SIG-M5 treated with dmso at 0.1 percent for 504 hours (cell line): ENCODE measurements around the gene CACNA1H.

ENCODE experiments used
- DNase-seq: peaks from one replicate; lab custom pipeline; 2025; ENCODE audit not compliant: unreplicated experiment; lab: John Stamatoyannopoulos, UW

CACNA1H gene

GRCh38 chr16:1122398-1122765, 30.5 kb upstream of the CACNA1H start:
- DNase-seq: no peak

- no peak for DNase-seq
Measured at GRCh38 chr16:1123525-1124230, 29.2 kb upstream of the CACNA1H start.

- DNase-seq: no peak
Measured at GRCh38 chr16:1124291-1124690, 28.6 kb upstream of the CACNA1H start.

DNA sequence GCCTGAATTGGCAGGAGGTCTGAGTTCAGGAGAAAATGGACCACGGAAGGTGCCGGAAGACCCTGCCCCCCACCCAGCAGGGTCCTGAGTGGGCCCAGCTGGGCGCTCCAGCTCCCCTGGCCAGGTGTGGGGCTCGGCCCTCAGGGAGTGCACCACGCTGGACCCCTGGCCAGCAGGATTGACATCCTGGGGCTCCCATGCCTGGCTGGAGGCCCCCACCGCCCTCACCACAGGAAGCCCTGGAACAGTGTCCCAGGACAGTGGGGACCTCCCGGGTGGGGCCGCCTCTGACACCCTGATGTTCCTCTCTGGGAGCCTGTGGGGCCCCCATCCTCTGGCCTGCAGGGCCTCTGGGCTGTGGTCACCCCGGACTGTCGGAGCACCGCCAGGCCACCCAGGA, 28.1 kb upstream of the CACNA1H start:
- DNase-seq: no peak

DNA sequence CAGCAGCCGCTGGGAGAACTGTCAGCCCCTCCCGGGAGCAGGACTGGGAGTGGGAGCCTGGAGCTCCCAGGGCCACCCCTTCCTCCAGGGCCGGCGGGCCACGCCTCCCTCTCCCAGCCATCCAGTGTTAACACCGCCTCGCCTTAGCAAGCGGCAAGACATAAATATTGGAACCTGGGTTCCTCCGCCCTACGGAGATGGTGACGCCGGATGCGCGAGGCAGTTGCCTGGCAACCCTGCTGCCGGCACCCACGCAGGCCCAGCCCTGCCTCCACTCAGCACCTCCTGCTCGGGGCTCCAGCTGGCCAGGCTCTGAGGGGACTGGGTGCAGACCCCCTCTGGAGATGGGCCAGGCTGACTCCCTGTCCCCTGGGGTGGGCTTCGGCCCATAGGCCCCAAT, 27.4 kb upstream of the CACNA1H start:
- DNase-seq: no peak

GRCh38 chr16:1126044-1126443, 26.9 kb upstream of the CACNA1H start:
- DNase-seq: no peak

DNA sequence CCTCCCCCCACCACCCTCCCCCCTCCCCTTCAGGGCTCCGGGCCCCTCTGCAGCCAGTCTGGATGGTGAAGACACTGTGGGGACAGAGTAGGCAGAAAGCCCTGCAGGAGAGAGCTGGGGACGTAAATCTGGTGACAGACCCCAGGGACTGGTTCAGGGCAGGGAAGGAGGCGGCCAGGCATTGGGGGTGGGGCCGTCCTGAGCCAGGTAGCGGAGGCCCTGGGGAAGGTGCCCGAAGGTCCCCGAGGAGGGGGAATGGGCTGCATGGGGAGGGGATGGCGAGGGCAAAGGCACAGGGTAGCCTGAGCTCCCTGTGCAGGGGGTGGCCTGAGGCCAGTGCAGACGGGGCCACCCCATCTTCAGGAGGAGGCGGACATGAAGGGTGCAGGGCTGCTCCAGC, 26.3 kb upstream of the CACNA1H start:
- DNase-seq: no peak

GRCh38 chr16:1127101-1127500, 25.8 kb upstream of the CACNA1H start:
- no peak for DNase-seq

- no peak for DNase-seq
Measured at GRCh38 chr16:1127971-1128715, 24.8 kb upstream of the CACNA1H start.

GRCh38 chr16:1129106-1129960, 23.6 kb upstream of the CACNA1H start:
- no peak for DNase-seq

DNA sequence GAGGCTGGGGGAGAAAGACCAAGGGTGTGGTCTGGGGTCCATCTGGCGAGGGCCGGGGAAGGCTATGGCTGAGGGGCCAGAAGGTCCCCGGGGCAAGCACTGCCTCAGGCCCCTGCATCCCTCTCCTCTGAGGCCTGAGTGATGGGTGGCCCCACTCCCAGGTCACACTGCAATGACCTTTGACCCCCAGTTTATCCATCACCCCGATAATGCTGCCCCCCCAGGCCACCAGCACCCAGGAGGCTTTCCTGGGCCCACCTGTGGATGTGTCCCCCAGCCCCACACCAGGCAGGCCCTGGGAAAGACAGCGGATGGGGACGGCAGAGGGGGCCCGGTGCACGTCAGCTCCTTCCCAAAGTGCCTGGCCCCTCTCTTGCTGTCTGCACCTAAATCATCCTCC, 22.5 kb upstream of the CACNA1H start:
- DNase-seq: no peak

- no peak for DNase-seq
Measured at GRCh38 chr16:1131378-1131994, 21.4 kb upstream of the CACNA1H start.

GRCh38 chr16:1132431-1132830, 20.5 kb upstream of the CACNA1H start:
- DNase-seq: no peak

GRCh38 chr16:1133271-1133670, 19.6 kb upstream of the CACNA1H start:
- no peak for DNase-seq

- DNase-seq: no peak
Measured at GRCh38 chr16:1133810-1134520, 18.9 kb upstream of the CACNA1H start.

DNA sequence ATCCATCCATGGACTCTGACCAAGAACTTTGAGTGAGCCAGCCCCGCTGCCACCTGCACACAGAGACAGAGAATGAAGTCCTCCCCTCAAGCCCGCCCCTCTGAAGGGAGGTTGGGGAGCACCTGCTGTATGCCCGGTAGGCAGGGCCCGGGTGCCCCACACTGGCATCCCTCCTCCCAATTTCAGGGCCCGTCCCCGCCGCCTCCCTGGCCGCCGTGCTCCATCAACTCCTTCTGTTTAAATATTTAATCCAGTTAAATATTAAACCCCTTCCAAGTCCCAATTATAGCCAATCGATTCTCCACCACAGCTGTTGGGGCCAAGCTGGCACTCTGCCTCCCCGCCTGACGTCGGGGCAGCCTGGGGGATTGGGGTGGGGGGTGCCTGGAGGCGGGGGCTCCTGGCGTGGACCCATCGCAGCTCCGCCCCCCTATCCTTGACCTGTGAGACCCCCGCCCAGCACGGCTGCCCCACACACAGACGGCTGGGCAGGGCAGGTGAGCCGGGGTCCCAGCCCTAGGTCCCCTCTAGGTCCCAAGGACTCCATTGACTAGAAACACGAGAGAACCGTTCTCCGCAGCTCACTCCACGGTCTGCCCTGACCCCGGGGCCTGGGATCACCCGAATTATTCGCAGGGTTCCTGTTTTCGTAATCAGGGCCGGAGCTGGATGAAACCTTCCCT, 18.0 kb upstream of the CACNA1H start:
- DNase-seq: no peak

GRCh38 chr16:1135459-1135825, 17.5 kb upstream of the CACNA1H start:
- no peak for DNase-seq

DNA sequence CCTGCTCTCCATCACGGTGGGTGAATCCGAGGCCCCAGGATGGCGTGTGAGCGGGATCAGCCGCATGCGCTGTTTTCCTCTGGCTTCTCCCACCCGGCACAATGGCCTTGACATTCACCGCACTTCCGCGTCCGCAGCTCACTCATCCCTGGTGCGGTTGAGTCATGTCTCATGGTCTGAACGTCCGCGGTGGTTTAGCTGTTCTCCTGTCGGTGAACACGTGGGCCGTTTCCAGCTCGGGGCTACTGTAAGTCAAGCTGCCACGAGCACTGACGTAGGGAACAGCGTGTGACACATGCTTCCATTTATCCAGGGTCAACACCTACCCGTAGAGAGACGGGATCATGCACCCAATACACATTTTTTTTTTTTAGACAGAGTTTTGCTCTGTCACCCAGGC, 15.3 kb upstream of the CACNA1H start:
- DNase-seq: no peak

DNA sequence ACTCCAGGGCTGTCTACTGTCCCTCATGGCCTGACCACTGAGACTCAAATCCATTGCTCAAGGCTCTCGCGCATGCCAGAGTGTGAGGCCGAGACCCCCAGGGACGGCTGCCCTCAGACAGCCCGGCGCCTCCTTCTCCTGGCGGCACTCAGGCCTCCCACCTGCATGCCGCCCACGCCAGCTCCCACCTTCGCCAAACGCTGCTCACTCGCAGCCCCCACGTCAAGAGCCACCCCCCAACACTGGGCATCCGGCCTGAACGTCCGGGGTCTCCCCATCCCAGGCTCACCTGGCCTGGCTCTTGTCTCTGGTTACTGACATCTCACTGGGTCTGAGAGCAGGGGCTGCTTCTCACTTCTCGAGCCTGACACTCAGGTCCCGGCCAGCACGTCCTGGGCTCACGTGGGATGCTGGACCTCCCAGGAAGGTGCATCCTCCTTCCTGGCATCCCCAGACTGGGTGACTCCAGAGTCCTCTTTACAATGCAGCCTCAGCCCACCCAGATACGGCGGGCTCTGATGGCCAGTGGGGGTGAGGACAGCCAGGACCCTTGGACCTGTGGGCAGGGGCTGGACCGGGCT, 12.2 kb upstream of the CACNA1H start:
- DNase-seq: no peak

DNA sequence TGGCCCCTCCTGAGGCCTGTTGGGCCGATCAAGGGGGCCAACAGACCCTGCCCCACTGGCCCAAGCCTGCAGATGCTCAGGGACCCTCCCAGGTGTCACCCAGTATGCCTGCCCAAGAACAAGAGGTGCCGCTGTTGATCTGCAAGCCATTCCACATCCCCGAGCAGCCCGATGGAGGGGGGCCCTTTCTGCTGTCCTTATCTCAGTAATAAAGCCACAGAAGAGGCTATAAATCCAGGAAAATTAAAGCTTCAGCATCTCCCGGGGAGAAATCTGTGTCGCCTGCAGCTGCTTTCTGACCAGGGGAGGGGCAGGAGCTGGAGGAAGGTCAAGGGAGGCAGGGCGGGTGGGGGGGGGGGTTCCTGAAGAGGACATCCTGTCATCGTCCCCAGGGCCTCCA, 11.7 kb upstream of the CACNA1H start:
- no peak for DNase-seq
